SHP77 (cell line): ENCODE data around the gene PABPN1L.
"Not testable (repeated sequence)": the region's sequence is repeated elsewhere in the genome, so short reads cannot be mapped to it uniquely, and the experiment has no call there.

ENCODE experiments used
- DNase-seq, 2 experiments: peaks; one replicate each; lab custom pipeline; 2025; lab: John Stamatoyannopoulos, UW

The PABPN1L gene

DNA sequence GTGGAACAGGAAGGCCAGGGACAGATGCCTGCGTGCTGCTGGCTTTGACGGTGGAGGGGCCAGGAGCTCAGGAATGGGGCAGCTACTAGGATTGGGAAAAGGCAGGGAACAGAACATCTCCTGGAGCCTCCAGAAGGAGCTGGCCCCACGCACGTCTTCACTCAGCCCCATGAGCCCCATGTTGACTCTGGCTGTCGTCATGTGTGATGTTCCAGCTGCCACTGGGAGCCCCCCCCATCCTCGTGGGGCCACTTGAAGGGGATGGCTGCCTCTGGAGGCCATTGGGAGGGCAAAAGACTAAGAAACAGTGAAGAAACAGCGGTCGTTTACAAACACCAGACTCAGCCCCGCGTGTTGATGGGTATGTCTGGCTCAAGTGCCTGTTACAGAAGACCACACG, 36.2 kb downstream of the PABPN1L start:
- DNase-seq = no peak

DNA sequence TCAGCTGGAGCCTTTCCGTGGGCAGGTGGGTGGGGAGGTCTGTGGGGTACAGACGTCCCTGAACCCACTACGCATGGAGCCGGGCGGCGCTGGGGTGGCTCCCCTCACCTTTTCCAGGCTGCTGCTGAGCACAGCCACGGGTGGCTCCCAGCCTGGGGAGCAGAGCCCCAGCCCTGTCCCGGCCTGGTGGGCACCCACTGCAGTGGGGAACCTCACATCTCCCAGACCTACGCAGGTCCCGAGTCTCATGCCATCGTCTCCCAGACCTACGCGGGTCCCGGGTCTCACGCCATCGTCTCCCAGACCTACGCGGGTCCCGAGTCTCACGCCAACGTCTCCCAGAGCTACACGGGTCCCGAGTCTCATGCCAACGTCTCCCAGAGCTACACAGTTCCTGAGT, 37.7 kb downstream of the PABPN1L start:
- no peak for DNase-seq

DNA sequence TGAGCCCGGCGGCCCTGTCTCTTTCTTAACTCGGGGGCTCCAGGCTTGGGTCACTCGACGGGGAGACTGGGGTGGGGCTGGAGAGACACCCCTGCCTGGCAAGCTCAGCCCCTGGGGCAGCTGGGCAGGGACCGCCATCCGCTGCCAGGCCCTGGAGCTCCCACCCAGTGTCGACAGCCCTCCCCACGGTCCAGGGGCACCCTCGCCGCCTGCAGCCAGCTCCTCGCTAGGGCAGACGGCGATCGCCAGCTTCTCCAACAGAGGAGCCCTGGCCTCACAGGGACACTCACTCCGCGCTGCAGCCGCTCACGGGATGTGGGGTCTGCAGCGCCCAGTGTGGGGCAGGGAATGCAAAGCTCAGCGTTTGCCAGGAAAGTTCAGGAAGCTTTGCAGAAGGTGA, 38.7 kb downstream of the PABPN1L start:
- no peak for DNase-seq

DNA sequence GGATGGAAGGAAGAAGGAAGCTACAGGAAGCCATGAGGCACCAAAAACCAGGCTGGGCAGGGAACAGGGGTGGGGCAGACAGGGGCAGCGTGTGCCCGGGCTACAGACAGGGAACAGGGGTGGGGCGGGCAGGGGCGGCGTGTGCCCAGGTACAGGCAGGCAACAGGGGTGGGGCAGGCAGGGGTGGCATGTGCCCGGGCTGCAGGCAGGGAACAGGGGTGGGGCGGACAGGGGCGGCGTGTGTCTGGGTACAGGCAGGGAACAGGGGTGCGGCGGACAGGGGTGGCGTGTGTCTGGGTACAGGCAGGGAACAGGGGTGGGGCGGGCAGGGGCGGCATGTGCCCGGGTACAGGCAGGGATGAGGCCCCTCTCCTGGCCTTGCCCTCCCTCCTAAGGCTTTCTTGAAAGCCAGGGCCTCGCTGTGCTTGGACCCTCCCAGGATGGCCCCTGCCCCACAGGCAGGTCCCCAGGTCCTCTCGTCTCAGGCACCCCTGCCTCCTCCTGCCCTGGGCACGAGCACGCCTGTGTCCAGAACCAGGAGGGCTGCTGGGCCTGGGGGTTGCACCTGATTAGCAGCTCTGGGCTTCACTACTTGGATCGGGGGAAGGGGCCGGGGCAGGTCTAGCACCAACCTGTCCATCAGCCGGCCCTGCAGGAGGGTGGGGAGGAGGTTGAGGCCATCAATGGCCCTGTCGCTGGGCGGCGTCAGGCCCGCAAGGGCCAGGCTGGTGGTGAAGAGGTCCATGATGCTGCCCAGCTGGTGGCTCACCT, 40.2 kb downstream of the PABPN1L start:
- no peak for DNase-seq

DNA sequence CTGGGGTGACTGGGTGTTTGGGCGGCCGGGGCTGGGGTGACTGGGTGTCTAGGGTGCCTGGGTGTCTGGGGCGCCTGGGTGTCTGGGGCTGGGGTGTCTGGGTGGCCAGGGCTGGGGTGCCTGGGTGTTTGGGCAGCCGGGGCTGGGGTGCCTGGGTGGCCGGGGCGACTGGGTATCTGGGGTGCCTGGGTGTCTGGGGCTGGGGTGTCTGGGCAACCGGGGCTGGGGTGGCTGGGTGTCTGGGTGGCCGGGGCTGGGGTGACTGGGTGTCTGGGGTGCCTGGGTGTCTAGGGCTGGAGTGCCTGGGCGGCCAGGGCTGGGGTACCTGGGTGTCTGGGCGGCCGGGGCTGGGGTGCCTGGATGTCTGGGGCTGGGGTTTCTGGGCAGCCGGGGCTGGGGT, 41.3 kb downstream of the PABPN1L start:
- no peak for DNase-seq

DNA sequence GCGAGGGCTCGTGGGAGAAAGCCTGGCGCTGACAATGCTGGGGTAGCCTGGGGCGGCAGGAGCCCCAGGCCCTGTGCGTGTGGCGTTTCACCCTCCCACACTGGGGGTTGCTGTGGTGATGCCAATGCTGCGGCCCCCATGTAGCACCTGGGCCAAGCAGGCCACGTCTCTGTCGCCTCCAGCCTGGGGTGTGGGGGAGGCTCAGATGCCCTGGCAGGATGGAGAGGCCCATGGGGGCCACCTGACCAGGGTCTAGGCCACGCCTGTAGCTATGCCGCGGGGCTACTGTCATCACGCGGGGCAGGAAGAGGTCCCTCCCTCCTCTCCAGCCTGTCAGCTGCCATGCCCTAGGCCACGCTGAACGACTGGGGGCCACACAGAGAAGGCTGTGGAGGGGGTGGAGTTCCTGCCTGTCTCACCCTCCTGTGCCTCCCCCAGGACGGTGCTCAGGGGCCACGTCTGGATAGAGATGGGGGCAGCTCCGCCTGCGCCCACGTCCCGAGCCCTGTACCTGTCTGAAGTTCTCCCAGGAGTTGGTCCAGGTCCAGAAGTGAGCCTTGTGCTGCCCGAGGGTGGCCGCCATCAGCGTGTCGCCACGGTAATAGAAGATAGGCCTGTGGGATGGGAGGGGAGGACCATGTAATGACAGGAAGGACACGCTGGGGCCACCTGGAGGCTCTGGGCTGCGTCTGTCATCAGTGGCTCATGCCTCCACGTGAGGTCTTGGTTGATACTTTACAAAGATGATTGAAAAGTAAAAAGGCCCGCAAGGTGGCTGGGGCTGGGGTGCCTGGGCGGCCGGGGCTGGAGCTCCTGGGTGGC, 42.0 kb downstream of the PABPN1L start:
- no peak for DNase-seq

DNA sequence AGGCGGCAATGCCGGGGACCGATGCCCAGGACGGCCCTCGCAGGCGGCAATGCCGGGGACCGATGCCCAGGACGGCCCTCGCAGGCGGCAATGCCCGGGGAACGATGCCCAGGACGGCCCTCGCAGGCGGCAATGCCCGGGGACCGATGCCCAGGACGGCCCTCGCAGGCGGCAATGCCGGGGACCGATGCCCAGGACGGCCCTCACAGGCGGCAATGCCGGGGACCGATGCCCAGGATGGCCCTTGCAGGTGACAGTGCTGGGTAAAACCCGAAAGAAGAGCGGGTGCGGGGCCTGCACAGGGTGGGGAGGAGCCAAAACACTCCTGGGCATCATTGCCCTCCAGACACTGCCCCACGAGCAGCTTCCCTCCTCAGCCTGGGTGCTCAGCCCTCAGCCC, 42.8 kb downstream of the PABPN1L start:
- DNase-seq = not testable (repeated sequence)

DNA sequence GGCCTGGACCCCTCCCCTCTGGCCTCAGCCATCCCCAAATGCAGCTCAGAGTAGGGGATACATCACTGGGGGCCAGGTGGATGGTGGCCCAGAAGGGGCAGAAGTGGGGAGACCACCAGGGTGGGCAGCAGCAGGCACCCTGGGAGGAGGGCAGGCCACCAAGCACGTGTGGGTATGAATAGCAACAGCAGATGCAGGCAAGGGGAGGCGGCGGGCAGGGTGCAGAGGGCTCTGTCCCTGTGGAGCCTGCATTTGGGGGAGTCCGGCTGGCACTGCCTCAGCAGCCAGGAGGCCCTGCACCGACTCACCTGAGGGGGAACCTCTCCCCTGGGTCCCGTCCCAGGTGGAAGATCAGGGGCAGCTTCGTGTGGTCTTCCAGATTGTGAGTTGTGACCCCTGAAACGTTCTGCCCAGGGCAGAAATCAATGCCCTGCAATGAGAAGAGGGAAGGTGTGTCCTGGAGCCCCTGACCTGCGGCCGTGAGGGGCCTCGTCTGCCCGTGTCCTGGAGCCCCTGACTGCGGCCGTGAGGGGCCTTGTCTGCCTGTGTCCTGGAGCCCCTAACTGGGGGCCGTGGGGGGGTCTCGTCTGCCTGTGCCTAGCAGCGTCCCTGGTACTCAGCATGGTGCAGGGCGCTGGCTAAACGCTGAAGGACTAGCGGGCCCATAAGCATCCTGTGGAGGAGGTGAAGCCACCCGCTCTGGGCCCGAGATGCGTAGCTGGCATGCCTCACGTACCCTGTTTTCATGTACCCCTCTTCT, 44.0 kb downstream of the PABPN1L start:
- no peak for DNase-seq

DNA sequence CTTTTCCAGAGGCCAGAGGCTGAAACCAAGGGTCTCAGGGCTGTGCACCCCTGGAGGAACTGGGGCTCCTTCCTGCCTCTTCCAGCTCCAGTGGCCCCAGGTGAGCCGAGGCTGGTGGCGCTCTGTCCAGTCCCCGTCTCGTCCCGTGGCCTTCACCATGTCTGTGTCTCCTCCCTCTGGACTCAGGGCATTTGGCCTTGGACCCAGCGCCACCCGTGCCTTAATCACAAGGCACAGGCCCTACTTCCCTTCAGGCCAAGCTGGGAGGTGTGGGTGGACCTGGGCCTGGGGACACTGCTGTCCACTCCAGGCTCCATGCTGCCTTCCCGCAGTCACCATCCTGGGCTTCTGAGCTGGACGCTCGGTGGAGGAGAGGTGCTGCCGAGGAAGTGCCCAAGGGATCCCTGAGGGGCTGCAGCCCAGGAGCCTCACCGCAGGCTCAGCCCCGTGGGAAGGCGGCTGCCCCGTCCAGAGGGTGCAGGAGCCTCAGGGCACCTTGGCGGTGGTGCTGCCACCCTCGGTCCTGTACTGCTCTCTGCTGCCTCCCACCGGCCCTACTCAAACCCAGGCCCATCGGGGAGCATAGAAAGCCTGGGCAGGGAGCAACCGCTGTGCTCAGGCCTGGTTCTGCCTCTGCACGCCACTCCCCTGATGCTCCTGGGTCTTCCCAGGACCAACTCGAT, 45.2 kb downstream of the PABPN1L start:
- no peak for DNase-seq

DNA sequence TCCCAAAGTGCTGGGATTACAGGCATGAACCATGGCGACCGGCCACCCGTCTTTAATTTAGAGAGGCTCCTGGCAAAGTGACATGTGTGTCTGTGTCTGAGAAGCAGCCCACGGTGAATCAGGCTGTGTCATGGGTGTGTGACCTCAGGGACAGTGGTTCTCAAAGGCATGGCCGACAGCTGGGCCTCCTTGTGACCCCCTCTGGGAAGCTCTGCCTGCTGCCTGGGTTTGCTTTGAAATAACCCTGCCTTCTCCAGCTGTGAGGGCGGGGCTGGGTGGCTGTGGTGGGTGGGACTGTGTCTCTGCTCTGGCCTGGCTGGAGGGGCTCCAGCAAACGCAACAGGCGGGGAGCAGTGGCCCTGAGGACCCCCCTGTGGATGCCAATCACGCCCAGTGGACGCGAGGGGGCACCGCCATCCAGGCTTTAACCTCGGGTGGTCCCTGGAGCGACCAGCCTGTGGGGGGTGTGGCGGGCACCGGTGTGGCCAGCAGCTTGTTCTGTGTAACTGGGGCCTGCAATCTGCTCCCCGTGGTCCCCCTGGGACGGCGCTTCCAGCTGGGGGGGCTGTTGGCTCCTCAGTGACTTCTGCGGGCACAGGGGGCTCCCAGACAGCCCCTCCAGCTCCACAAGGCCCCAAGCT, 46.0 kb downstream of the PABPN1L start:
- DNase-seq = no peak

DNA sequence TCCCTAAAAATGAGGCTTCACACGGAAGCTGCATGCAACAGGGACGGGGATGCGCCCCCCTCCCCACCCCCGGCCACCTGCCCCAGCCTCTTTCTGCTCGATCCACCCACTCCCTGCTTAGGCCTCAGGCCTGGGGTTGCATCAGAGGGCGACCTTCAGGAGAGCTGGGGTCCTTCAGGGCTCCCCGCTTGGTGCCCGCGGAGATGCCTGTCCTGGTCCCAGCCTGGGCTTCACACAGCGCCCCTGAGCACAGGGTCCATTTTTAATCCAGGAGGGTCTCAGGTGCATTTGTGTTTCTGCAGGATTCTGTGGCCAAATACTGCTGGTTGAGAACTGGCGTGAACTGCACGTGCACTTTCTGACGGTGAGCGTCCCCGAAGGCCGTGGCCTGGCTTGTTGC, 47.3 kb downstream of the PABPN1L start:
- no peak for DNase-seq

DNA sequence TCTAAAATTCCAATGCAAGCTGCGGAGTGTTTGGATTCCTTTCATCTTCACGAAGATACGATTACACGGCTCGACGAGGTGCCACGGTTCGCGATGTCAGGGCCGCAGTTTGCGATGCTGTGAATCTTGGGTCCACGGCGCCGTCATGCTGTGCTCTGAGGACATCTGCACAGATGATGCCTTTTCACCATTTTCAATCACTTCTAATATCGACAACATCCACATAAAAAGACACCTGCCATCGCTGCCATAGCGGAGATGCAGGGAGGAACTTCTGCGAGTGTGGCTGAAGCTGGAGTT, 47.9 kb downstream of the PABPN1L start:
- no peak for DNase-seq

DNA sequence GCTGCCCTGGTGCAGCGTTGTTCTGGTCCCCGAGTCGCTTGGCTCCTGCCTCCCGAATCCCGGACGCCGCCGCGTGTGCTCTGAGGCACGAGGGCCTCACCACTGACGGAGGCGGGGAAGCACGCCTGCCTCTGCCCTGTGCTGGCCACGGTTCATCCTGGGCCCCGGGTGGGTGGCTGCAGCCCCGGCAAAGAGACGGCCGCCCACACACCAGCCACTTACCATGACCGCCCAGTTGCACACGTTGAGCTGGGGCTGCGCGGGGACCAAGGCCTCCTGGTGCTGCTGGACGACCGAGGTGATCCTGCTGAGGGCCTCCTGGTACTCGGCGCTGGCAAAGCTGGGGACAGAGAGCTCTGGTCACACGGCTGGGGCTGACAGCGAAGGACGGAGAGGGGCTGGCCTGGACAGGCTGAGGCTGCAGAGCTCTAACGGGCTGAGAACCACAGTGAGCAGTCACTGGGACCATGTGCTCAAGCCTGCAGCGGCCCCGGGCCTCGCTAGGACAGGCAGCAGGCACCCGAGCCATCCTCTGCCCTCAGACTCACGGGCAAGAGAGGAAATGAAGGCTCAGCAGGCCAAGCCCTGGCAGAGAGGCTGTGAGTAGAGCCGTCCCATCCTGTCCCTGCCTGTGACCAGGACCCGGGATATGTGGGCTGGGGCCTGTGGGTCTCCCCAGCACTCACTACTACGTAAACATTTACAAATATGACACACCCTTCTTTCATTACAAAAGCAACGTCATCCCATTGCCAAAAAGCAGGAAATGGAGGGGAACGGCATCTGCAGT, 48.5 kb downstream of the PABPN1L start:
- DNase-seq = no peak

DNA sequence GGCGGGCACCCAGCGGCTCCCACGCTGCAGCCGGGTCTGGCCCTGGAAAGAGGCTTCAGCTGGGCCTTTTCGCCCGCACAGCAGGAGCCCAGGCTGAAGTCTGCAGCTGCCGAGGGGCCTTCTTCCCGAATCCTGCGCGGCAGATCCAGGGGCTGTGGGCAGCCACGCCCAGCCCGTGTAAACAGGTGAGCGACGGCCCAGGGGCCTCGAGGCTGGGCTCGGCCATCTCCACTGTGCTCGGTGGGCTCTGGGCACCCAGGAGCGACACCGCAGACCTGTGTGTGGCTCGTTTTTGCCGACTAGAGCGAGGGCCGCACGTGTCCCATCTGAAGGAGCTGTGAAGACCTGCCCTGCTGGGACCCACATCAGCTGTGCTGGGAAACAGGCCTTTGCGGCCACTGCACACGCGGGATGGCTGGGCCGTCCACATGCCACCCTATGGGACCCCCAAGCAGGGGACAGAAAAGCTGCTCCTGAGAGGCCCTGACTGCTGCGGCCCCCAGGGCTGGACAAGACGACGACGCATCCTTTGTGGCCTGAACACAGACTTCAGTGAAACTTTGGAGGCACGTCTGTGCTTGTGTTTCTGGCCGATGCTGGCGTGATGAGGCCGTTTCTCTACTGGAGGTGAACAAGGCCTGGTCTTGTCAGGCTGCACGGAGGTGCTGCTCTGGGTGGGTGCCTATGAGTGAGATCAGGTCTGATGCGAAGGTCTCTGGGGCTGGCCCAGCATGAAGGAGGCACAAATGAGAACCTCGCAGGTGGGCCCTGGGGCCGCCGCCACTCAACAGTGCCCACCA, 49.5 kb downstream of the PABPN1L start:
- DNase-seq = no peak

DNA sequence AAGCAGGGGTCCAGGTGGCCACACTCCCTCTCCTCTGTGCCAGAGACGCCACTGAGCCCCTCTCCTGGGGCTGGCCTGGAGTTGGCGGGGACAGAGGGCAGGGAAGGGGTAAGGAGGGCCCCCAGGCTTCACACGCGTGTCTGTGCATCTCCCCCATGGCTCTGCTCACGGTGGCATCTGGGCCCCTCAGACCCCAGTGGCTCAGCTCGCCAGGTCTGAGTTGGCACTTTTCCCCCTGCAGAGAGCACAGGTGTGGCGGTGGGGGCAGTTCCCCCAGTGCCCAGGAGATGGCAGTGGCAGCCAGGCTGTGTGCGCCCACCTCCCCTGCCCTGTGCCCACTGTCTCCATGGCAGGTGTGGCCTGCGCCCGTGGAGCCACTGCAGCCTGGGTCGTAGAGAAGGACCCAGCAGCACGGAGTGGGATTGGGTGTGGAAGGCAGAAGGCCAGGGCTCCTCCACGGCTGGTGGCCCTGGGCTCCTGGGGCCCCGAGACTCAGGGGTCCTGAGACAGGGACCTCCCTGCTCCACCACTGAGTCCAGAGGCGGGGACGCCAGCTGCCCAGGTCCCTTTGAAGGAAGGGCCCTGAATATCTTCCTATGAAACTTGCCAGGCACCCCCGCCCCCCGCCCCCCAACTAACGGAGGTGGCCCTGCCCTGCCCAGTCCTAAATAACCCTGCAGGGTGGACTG, 50.4 kb downstream of the PABPN1L start:
- DNase-seq = peak; percentile 57 to 67

DNA sequence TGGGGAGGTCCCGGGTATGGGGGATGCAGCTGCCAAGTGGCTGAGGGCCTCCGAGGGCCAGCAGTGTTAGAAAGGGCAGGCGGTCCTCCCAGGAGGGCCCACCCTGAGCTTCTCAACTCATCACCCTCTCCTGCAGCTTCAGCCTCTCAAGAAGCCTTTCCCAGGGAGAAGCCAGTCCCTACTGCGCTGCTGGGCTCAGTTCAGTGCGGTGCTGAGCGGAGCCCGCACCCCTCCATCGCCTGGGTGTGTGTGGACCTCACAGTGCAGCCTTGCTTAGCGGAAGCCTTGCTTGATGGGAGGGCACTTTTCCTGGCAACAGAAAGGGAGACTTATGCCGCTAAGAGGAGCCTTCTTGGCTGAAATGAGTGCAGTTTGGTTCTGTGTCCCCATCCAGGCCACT, 51.2 kb downstream of the PABPN1L start:
- DNase-seq = no peak

DNA sequence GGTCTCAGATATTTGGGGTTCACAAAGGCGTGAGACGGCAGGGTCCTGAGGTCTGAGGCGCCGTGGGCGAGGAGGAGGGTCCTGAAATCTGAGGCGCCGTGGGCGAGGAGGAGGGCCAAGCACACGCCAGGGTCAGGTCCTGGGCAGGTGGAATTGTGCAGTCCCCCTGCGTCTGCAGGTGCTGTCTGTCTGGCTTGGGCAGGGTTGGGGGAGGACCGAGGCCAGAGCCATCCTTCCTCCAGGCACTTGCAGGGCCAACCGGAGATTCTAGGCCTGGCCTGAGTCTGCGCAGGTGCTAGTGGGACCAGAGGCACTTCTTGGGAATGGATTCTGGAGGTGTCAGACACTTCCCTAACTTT, 52.3 kb downstream of the PABPN1L start:
- DNase-seq = no peak
